H1 (cell line): Measurements from ENCODE around the gene ASTN2. TPM values are rescaled to one million over a fixed set of nuclear protein-coding genes. Genes with fewer than 3 reads are reported as not detected.

ENCODE experiments used
- RNF2 ChIP-seq: fragments of 200-900, 300-1000 bp; sonication (generic); IDR thresholded peaks from 2 replicates; pipeline ENCODE4 v1.7.1; 2016; ENCODE audit warnings: borderline replicate concordance, low read depth, mild to moderate bottlenecking, antibody characterized with exemption, low read length; ENCODE audit not compliant: poor library complexity, severe bottlenecking; ENCODE audit errors: missing control alignments
- polyA plus RNA-seq, 7 experiments: library from polyadenylated mRNA; depleted of rRNA in 3 of 7; stranded (reverse) in 5 of 7; unstranded in 2 of 7; fragments of >200 nt in 5 of 7; fragments of 200-250 nt in 2 of 7; gene quantifications; 1 replicate in 5 of 7; 2 replicates in 1 of 7; 4 replicates in 1 of 7; pipeline versions ENCODE4 v1.2.1 to v1.2.3, GENCODE V29; 2011 to 2013; ENCODE audit warnings: missing spikeins in 2 of 7, mixed read lengths in 2 of 7
- total RNA-seq: library from RNA; stranded (reverse); fragmentation: NEBNext Ultra II Directional; extraction: Animal tissue kit (Norgen Biotek cat#: 25700); gene quantifications from 2 replicates; pipeline ENCODE4 v1.2.1, GENCODE V29; 2021

The ASTN2 gene
- total and polyA plus RNA-seq, 2 of the 8 experiments (the other 6 are each of a cell fraction or from before 2014, with no cell fraction given): 8.2 to 13.7 TPM

DNA sequence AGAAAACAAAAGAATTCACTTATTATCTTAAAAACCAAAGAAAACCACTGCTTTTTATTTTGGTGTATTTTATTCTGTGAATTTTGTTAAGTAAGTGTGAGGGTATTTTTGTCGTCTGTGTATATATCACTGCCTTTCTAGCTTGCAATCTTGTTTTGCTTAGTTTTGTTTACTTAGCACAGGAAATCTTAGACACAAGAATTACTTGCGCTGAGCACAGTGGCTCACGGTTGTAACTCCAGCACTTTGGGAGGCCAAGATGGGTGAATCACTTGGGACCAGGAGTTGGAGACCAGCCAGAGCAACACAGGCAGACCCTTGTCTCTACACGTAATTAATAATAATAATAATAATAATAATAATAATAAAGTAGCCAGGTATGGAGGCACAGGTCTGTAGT is 1030.9 kb downstream of the ASTN2 start (continued):
- no peak for TF ChIP-seq RNF2
